Activated T-cell treated with anti-CD3 and anti-CD28 coated beads for 24 hours (primary cell): ENCODE data around the gene TSFM.

ENCODE experiments used
- DNase-seq: peaks from one replicate; pipeline ENCODE4 v3.0.0-alpha.2; 2020; ENCODE audit warnings: low read depth

Gene TSFM

GRCh38 chr12:57780284-57780897 is 2.2 kb upstream of the TSFM start:
- DNase-seq: no peak

- DNase-seq: no peak
Observed at GRCh38 chr12:57781244-57781643, 1.3 kb upstream of the TSFM start.

GRCh38 chr12:57781801-57782200 is 786 bp upstream of the TSFM start:
- no peak for DNase-seq

- no peak for DNase-seq
Observed at GRCh38 chr12:57782243-57782607, 362 bp upstream of the TSFM start.

GRCh38 chr12:57783466-57783801 is 847 bp downstream of the TSFM start:
- no peak for DNase-seq

- DNase-seq: no peak
Observed at GRCh38 chr12:57783861-57784260, 1.3 kb downstream of the TSFM start.

GRCh38 chr12:57793920-57794319 is 11.3 kb downstream of the TSFM start:
- no peak for DNase-seq

DNA sequence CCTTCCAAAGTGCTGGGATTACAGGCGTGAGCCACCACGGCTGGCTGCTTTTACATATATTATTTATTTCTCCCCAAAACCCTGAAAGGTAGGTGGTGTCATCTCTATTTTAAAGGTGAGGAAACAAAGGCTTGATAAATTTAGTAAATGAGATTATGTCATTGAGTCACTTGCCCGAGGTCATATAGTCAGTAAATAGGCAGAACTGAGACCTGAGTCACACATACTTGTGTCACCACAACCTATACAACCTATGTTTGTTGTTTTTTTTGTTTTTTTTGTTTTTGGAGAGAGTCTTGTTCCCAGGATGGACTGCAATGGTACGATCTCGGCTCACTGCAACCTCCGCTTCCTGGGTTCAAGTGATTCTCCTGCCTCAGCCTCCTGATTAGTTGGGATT is 12.8 kb downstream of the TSFM start:
- no peak for DNase-seq

DNA sequence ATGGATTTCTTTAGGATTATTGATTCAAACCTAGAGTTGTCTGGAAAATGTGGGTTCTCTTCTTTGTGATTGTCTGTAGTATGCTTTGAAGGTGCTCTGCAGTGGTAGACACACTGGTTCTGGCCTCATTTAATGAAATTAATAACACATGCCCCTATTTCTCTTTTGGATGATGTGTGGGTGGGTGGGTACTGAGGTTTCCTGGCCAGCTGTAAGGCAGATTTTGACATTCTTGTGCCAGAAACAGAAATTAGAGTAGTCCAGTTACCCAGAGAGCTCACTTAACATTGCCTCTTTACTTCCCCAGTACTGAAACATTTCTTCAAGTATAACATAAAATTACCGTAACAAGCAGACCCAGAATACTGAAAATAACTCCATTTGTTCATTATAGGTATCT is 14.4 kb downstream of the TSFM start:
- no peak for DNase-seq

- DNase-seq: no peak
Observed at GRCh38 chr12:57797933-57798332, 15.3 kb downstream of the TSFM start.

GRCh38 chr12:57800965-57801364 is 18.4 kb downstream of the TSFM start:
- no peak for DNase-seq

- no peak for DNase-seq
Observed at GRCh38 chr12:57802607-57803006, 20.0 kb downstream of the TSFM start.

- no peak for DNase-seq
Observed at GRCh38 chr12:57803319-57803893, 20.8 kb downstream of the TSFM start.

DNA sequence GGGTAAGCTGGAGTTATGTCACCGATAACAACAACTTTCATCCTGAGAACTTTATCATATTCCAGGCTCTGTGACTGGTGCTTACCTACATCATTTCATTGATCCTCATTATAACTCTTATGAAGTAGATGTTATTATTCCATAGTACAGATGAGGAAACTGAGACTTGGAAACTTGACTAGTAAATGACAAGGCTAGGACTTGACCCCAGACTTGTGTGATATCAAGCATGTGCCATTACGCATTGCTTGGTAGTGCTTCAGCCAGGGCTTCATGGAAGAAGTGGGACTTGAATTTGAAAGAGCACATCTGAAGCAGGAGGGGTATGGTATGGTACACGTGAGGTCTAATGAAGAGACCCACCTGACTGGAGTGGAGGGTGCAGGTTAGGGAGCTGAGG is 24.1 kb downstream of the TSFM start:
- DNase-seq: no peak

DNA sequence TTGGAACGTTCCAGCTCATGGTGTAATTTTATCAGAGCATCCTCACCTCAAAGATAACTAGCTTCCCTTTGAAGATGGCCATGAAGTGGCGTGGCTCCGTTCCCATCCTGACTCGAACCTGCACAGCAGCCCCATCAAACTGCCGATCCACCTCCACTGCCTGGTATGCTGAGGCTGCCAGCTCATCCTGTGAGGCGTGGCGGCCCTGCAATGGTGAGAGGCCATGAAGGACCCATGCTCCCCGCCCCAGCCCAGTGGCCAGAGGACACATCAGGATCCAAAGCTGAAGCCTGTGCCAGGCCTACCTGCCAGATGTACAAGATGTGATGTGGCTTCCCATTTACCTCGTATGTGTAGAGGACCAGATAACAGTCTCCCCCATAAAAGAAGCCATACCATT is 24.7 kb downstream of the TSFM start:
- no peak for DNase-seq

DNA sequence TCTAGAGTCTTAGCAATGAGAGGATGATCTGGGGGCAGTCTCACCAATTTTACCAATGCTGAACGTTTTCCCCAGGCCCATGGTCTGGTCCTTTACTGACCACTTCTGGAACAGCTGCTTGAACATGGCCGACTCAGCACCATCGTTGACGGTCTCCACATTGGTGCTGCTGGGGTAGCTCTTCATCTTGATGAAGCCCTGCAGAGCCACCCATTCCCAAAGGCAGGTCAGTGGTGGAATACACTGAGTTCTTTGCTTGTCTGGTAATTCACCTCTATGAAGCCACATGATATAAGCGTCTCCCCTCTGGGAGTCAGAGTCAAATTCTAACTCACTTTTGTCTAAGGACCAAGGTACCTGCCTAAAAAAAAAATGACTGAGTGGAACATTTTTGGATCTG is 25.8 kb downstream of the TSFM start:
- DNase-seq: no peak

- no peak for DNase-seq
Observed at GRCh38 chr12:57809425-57809824, 26.8 kb downstream of the TSFM start.

GRCh38 chr12:57810450-57810849 is 27.9 kb downstream of the TSFM start:
- DNase-seq: no peak

GRCh38 chr12:57811028-57811755 is 28.6 kb downstream of the TSFM start:
- DNase-seq: no peak

DNA sequence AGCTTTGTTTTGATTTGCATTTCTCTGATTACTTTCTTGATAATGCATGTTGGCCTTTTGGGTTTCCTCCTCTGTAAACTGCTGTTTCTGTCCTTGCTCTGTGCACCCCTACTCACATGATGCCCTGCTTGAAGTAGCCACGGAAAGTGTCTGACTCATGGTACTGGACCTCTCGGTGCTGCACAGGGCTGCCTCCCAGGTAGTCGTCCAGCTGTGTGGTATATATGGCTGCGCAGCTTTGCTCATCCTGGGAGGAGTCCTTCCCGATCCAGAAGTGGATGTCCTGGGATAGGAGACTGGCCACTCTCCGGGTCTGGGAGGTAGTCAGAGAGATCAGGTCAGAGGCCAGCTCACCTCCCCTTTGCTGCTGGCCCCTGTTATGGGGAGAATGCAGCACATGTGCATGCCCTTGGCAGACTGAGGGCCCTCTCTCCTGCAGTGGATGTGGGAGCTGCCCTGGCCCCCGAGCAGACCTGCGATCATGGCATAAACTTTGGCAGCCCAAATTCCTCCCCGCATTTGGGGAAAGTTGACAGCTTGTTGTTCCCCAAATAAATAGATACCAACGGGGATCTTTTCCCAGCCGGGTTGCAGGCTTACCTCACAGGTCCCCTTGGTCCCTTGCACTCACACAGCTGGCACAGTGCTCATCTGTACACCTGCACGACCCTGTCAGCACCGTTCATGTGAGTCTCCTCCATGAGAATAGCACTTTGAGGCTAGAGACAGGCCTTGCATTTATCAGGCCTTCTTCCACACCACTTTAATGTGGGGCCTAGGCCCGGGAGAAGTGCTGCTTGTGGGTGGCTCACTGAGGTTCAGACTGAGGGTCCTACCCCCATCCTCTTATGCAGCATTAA is 30.8 kb downstream of the TSFM start:
- no peak for DNase-seq

- no peak for DNase-seq
Observed at GRCh38 chr12:57813971-57814772, 31.6 kb downstream of the TSFM start.
